Gastrocnemius medialis (tissue), 4 donors: ENCODE data around the gene NFAT5. TPM values are rescaled to one million over a fixed set of nuclear protein-coding genes. Genes with fewer than 3 reads are reported as not detected.
"Not testable (repeated sequence)": the region's sequence is repeated elsewhere in the genome, so short reads cannot be mapped to it uniquely, and the experiment has no call there.

Source experiments
- ATAC-seq, 2 donors: fragments of 150-250 bp; one replicate each; pipeline ENCODE4 v1.9.1; 2016
- DNase-seq, 2 donors: peaks; one replicate each; pipeline ENCODE4 v3.0.0-alpha.2; 2019
- H3K27ac ChIP-seq, 4 donors: fragments of 200-600 bp; sonication (generic); 1 replicate in 1 of 4; 2 replicates in 3 of 4; pipeline ENCODE4 v1.5.1; 2016 to 2018; ENCODE audit warnings: mild to moderate bottlenecking in 2 of 4, moderate library complexity in 1 of 4
- H3K27me3 ChIP-seq, 3 donors: fragments of 200-600 bp; sonication (generic) in 2 of 3; 1 replicate in 1 of 3; 2 replicates in 2 of 3; pipeline versions ENCODE4 v1.5.1 to v1.6.0; 2016 to 2019; ENCODE audit warnings: mild to moderate bottlenecking in 1 of 3, moderate library complexity in 1 of 3
- H3K36me3 ChIP-seq, 2 donors: fragments of 200-600 bp; sonication (generic) in 1 of 2; one replicate each; pipeline ENCODE4 v1.5.1; 2017 to 2018
- H3K4me1 ChIP-seq, 2 donors: fragments of 200-600 bp; sonication (generic) in 1 of 2; one replicate each; pipeline ENCODE4 v1.5.1; 2016 to 2017; ENCODE audit warnings: mild to moderate bottlenecking in 2 of 2
- H3K4me3 ChIP-seq, 4 donors: fragments of 200-600 bp; sonication (generic) in 3 of 4; 1 replicate in 1 of 4; 2 replicates in 3 of 4; pipeline ENCODE4 v1.5.1; 2016 to 2019; ENCODE audit warnings: mild to moderate bottlenecking in 2 of 4
- H3K9me3 ChIP-seq, 3 donors: fragments of 200-600 bp; sonication (generic) in 2 of 3; 1 replicate in 1 of 3; 2 replicates in 2 of 3; pipeline ENCODE4 v1.5.1; 2016 to 2019
- CTCF ChIP-seq, 5 experiments: fragments of 450-650 bp in 3 of 5; fragments of 200-600 bp in 2 of 5; sonication (generic) in 2 of 5; IDR thresholded peaks in 4 of 5; conservative IDR thresholded peaks in 1 of 5; 1 replicate in 4 of 5; 2 replicates in 1 of 5; pipeline ENCODE4 v1.5.1; 2016 to 2019; ENCODE audit warnings: antibody characterized with exemption in 5 of 5, mild to moderate bottlenecking in 3 of 5, moderate library complexity in 3 of 5
- POLR2A ChIP-seq, 2 donors: fragments of 450-650 bp; IDR thresholded peaks; one replicate each; pipeline ENCODE4 v1.6.1; 2017; ENCODE audit warnings: antibody characterized with exemption in 2 of 2, mild to moderate bottlenecking in 2 of 2, moderate library complexity in 2 of 2
- in situ Hi-C, 4 donors: fragments of 200-750 bp; cut with MboI; loops; one replicate each; pipeline versions ENCODE4 v1.15.0 to v1.8.0; 2017; ENCODE audit warnings: low sequenced_read_pairs in 4 of 4
- intact Hi-C: fragments of 100-400 bp; cut with DNase I; formaldehyde crosslinking; loops from one replicate; pipeline ENCODE4 v1.15.1; 2023; ENCODE audit warnings: low total_unique reads
- total RNA-seq, 4 donors: library from RNA; depleted of rRNA; stranded (reverse); fragments of >200 nt; gene quantifications; one replicate each; pipeline versions ENCODE4 v1.1.0 to v1.2.3, GENCODE V29; 2016

The NFAT5 gene
- total RNA-seq, 4 donors from 2014 or later: 14.4 to 34.2 (median 18.4) TPM

- no peaks in the 10 kb centered on the region for H3K36me3 ChIP-seq
- peaks cover 54 to 59% of the 10 kb centered on the region in 2 donors for H3K4me1 ChIP-seq
- H3K4me3 ChIP-seq: no peak overlapping the region
- intact Hi-C loops (no loop called here), in situ Hi-C loops (no loop called here)
- DNase-seq (no peak), ATAC-seq (no peak)
- no peaks in the 10 kb centered on the region for H3K9me3 ChIP-seq
- no peaks in the 10 kb centered on the region for H3K27me3 ChIP-seq
- no peak for TF ChIP-seq POLR2A (IDR thresholded peaks at IDR 0.05)
- TF ChIP-seq CTCF (IDR thresholded peaks at IDR 0.05 in 4 of 5, conservative IDR thresholded peaks at IDR 0.05 in 1 of 5): no peak
- peak overlapping the region in 3 of 4 donors; percentile 68 to 91 (median 87) for H3K27ac ChIP-seq
Measured at GRCh38 chr16:69620573-69620972, 54.8 kb downstream of the NFAT5 start.

- ATAC-seq (no peak), DNase-seq (no peak)
- H3K27ac ChIP-seq: peak overlapping the region in 3 of 4 donors; percentile 16 to 32 (median 25)
- no peaks in the 10 kb centered on the region for H3K9me3 ChIP-seq
- H3K4me3 ChIP-seq: no peak overlapping the region
- no peaks in the 10 kb centered on the region for H3K36me3 ChIP-seq
- intact Hi-C loops (no loop called here), in situ Hi-C loops (no loop called here)
- no peaks in the 10 kb centered on the region for H3K27me3 ChIP-seq
- H3K4me1 ChIP-seq: peaks cover 47 to 52% of the 10 kb centered on the region in 2 donors
- TF ChIP-seq POLR2A (IDR thresholded peaks at IDR 0.05) (no peak), CTCF (IDR thresholded peaks at IDR 0.05 in 4 of 5, conservative IDR thresholded peaks at IDR 0.05 in 1 of 5) (no peak)
Measured at GRCh38 chr16:69621225-69621624, 55.5 kb downstream of the NFAT5 start.

- DNase-seq (no peak), ATAC-seq (no peak)
- Histone ChIP-seq H3K9me3 (no peaks in the 10 kb centered on the region), H3K27ac (no peak overlapping the region), H3K4me3 (no peak overlapping the region), H3K4me1 (peaks cover 6 to 11% of the 10 kb centered on the region in 2 donors), H3K36me3 (no peaks in the 10 kb centered on the region), H3K27me3 (no peaks in the 10 kb centered on the region)
- in situ Hi-C loops (no loop called here), intact Hi-C loops (no loop called here)
- TF ChIP-seq CTCF (IDR thresholded peaks at IDR 0.05 in 4 of 5, conservative IDR thresholded peaks at IDR 0.05 in 1 of 5): no peak
- no peak for TF ChIP-seq POLR2A (IDR thresholded peaks at IDR 0.05)
Measured at GRCh38 chr16:69626256-69626655, 60.5 kb downstream of the NFAT5 start.

- DNase-seq (no peak), ATAC-seq (no peak)
- H3K4me3 ChIP-seq: no peak overlapping the region
- H3K36me3 ChIP-seq: peaks cover 0 to 28% of the 10 kb centered on the region in 2 donors
- TF ChIP-seq POLR2A (IDR thresholded peaks at IDR 0.05) (no peak), CTCF (IDR thresholded peaks at IDR 0.05 in 4 of 5, conservative IDR thresholded peaks at IDR 0.05 in 1 of 5) (no peak)
- no peak overlapping the region for H3K27ac ChIP-seq
- in situ Hi-C loops: no loop called here
- H3K9me3 ChIP-seq: no peaks in the 10 kb centered on the region
- no peaks in the 10 kb centered on the region for H3K4me1 ChIP-seq
- H3K27me3 ChIP-seq: no peaks in the 10 kb centered on the region
- intact Hi-C loops: no loop called here
Measured at GRCh38 chr16:69632828-69633227, 67.1 kb downstream of the NFAT5 start.

- Histone ChIP-seq H3K27me3 (no peaks in the 10 kb centered on the region), H3K4me1 (no peaks in the 10 kb centered on the region), H3K4me3 (no peak overlapping the region), H3K9me3 (no peaks in the 10 kb centered on the region), H3K36me3 (peaks cover 0 to 29% of the 10 kb centered on the region in 2 donors), H3K27ac (no peak overlapping the region)
- intact Hi-C loops (no loop called here), in situ Hi-C loops (no loop called here)
- TF ChIP-seq CTCF (IDR thresholded peaks at IDR 0.05 in 4 of 5, conservative IDR thresholded peaks at IDR 0.05 in 1 of 5): no peak
- TF ChIP-seq POLR2A (IDR thresholded peaks at IDR 0.05): no peak
- ATAC-seq (no peak), DNase-seq (no peak)
Measured at GRCh38 chr16:69633375-69633774, 67.6 kb downstream of the NFAT5 start.

- H3K36me3 ChIP-seq: peaks cover 0 to 27% of the 10 kb centered on the region in 2 donors
- in situ Hi-C loops, ATAC-seq, H3K4me3 ChIP-seq, H3K27me3 ChIP-seq, DNase-seq, H3K4me1 ChIP-seq, H3K27ac ChIP-seq, H3K9me3 ChIP-seq, intact Hi-C loops: not testable (repeated sequence)
Measured at GRCh38 chr16:69636563-69637146, 70.9 kb downstream of the NFAT5 start.

GRCh38 chr16:69637206-69637865 lies 71.6 kb downstream of the NFAT5 start:
- H3K27ac ChIP-seq, H3K4me3 ChIP-seq, DNase-seq, ATAC-seq, intact Hi-C loops, H3K4me1 ChIP-seq, H3K27me3 ChIP-seq, H3K9me3 ChIP-seq, in situ Hi-C loops: not testable (repeated sequence)
- H3K36me3 ChIP-seq: peaks cover 0 to 25% of the 10 kb centered on the region in 2 donors
